Heart left ventricle (tissue), 13 donors: ENCODE measurements around the gene CLCN6.

Source experiments
- POLR2A ChIP-seq, 2 donors: fragments of 450-650 bp; IDR thresholded peaks; one replicate each; pipeline ENCODE4 v1.6.1; 2017; ENCODE audit warnings: antibody characterized with exemption in 2 of 2, mild to moderate bottlenecking in 2 of 2, moderate library complexity in 2 of 2
- TF ChIP-seq, protein P1 (sequence below), 12 donors: fragments of 200-600 bp; sonication (generic) in 4 of 12; IDR thresholded peaks; one replicate each; pipeline versions ENCODE4 v1.5.0 to v1.8.0; 2018 to 2022; ENCODE audit warnings: antibody characterized with exemption in 12 of 12, mild to moderate bottlenecking in 5 of 12
- donor health status: ischemic (EF 13 %, LVEDD 7.1; RV severe dilation, severe dysfunction).
- donor health status: DM: no; HTN: yes; CAD: no.
- donor health status: DM: no; HTN: no; CAD: no.
- donor health status: ischemic (EF 25% LVEDD 6.9; RV normal size, moderate dysfunction).
- donor health status: ischemic (EF 25% LVEDD 5.7; RV mildly dilated, moderate dysfunction).
- donor health status: ischemic (EF 35%, LVEDD 5.7; RV mildly dilated, moderate dysfunction).
- donor health status: nonischemic (EF 11% LVEDD 7.7; RV severe dilation, severe dysfunction).
- donor health status: DM: yes; HTN: yes; CAD: no.
- donor health status: PGD.
- donor health status: ischemic (EF 29% LVEDD 5.4; RV normal size, mild dysfunction).
- donor health status: nonischemic (EF 23%, LVEDD 6.1; RV moderate dilation, normal function).

DNA sequence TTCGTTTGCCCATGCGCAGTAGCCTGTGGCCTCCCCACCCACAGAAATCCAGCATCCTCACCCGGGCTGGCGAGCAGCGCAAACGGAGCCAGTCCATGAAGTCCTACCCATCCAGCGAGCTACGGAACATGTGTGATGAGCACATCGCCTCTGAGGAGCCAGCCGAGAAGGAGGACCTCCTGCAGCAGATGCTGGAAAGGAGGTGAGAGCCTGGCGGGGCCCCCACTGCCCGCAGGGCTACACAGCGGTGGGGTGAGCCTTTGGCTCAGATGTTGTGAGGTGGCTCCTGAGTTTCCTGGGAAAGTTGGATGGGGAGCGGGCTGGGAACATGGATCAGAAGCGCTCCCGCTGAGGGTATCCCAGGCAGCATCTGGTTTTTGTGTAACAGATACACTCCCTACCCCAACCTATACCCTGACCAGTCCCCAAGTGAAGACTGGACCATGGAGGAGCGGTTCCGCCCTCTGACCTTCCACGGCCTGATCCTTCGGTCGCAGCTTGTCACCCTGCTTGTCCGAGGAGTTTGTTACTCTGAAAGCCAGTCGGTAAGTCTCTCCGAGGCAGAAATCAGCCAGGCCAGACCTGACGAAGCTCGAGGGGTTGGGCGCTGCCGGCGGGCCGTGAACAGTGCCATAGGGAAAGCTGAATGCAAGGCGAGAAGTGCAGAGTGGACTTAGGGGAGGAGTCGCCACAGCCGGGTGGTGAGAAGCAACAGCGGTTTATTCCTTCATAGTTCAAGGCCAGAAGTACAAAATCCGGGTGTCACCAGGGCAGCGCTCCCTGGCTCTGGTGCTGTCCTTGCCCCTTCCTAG lies 31.2 kb downstream of the CLCN6 start:
- TF ChIP-seq, protein P1, sequence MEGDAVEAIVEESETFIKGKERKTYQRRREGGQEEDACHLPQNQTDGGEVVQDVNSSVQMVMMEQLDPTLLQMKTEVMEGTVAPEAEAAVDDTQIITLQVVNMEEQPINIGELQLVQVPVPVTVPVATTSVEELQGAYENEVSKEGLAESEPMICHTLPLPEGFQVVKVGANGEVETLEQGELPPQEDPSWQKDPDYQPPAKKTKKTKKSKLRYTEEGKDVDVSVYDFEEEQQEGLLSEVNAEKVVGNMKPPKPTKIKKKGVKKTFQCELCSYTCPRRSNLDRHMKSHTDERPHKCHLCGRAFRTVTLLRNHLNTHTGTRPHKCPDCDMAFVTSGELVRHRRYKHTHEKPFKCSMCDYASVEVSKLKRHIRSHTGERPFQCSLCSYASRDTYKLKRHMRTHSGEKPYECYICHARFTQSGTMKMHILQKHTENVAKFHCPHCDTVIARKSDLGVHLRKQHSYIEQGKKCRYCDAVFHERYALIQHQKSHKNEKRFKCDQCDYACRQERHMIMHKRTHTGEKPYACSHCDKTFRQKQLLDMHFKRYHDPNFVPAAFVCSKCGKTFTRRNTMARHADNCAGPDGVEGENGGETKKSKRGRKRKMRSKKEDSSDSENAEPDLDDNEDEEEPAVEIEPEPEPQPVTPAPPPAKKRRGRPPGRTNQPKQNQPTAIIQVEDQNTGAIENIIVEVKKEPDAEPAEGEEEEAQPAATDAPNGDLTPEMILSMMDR (IDR thresholded peaks at IDR 0.05), result no peak
- TF ChIP-seq POLR2A (IDR thresholded peaks at IDR 0.05), result no peak
